ENCODE results near the gene NINJ2.

GRCh38 chr12:700016-700415, 36.8 kb upstream of the NINJ2 start:
- TF ChIP-seq EZH2 (IDR thresholded peaks at IDR 0.05; ENCODE audit: insufficient read depth, poor library complexity, severe bottlenecking) = no peak
- TF ChIP-seq EZH2phosphoT487 (IDR thresholded peaks at IDR 0.05; ENCODE audit: insufficient read depth, low read depth) = no peak

Data from GM23248 (cell line).